ENCODE data around the gene AP1S2.
"Not testable (repeated sequence)": the region's sequence is repeated elsewhere in the genome, so short reads cannot be mapped to it uniquely, and the experiment has no call there.

Gene AP1S2

GRCh38 chrX:15854080-15854655, 445 bp downstream of the AP1S2 start:
- FAIRE-seq, result no peak

DNA sequence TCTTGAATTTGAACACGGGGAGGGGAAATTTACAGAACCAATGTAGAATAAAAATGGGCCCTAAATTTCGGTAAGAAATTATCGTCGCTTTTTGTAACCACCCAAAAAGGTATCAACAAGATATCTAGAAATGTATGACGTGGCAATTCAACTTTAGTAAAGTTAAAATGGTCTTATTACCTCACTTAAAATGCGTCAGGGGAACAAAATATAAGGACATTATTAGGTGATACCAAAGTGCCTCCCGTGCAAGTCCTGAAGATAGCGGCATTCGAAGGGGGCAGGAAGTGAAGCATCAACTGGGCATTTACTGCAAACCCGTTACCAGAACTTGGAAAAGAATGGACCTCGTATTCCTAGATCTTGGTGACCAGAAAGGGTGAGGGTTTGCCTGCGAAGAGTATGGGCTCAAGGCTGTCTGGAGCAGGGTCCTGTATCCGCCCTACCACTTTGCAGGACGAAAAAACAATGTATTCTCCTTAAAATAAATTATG, 980 bp downstream of the AP1S2 start:
- no peak for FAIRE-seq

GRCh38 chrX:15849555-15849954, 5.1 kb downstream of the AP1S2 start:
- FAIRE-seq, result no peak

GRCh38 chrX:15848576-15848975, 6.0 kb downstream of the AP1S2 start:
- no peak for FAIRE-seq

GRCh38 chrX:15843960-15844359, 10.7 kb downstream of the AP1S2 start:
- no peak for FAIRE-seq

GRCh38 chrX:15841853-15842516, 12.6 kb downstream of the AP1S2 start:
- FAIRE-seq, result no peak

- FAIRE-seq, result no peak
Observed at GRCh38 chrX:15838017-15838416, 16.6 kb downstream of the AP1S2 start.

- FAIRE-seq, result no peak
Observed at GRCh38 chrX:15834827-15835595, 19.6 kb downstream of the AP1S2 start.

- FAIRE-seq, result no peak
Observed at GRCh38 chrX:15834053-15834452, 20.6 kb downstream of the AP1S2 start.

GRCh38 chrX:15831347-15831746, 23.3 kb downstream of the AP1S2 start:
- FAIRE-seq, result not testable (repeated sequence)

- no peak for FAIRE-seq
Observed at GRCh38 chrX:15829217-15829616, 25.4 kb downstream of the AP1S2 start.

- FAIRE-seq, result no peak
Observed at GRCh38 chrX:15825936-15826335, 28.7 kb downstream of the AP1S2 start.

GRCh38 chrX:15822922-15823321, 31.7 kb downstream of the AP1S2 start:
- FAIRE-seq, result no peak

DNA sequence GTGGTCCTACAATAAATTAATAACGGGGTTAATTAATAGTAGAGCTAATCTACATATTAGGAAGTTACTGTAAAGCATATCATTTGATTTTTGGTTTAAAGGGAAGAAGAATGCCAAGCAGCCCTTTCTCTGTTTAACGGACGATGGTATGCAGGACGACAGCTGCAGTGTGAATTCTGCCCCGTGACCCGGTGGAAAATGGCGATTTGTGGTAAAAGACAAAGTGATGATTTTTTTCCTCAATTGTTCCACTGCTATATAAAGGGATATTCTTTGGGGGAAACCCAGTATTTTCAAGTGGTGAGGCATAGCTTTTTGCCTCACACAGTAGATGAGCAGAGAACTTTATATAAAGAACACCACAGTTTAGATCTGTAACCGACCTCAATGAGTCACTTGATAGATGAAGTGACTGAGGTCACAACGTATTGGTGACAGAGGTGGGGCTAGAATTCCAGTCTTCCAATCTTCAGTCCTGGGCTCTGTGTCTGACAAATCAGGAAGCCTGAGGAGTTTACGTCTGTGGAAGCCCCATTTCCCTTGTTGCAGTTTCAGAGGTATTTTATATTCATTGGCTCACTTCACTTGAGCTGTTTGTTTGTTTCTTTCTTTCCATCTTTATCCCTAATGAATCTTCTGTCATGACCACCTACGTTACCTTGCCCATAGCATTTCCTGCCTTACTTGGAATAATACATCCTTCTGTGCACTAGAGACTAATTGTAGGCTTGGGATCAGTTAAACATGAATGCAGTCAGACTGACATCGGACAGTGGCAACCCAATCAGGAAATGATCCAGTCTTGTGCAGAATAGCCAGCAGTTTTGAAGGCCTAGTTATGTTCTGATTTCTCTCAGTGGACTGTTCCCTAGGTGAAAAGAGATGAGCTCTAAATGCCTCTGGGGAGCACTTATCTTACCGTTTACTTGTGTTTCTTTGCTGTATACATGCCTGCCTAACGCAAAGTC, 34.2 kb downstream of the AP1S2 start:
- no peak for FAIRE-seq

- no peak for FAIRE-seq
Observed at GRCh38 chrX:15816886-15817285, 37.7 kb downstream of the AP1S2 start.

DNA sequence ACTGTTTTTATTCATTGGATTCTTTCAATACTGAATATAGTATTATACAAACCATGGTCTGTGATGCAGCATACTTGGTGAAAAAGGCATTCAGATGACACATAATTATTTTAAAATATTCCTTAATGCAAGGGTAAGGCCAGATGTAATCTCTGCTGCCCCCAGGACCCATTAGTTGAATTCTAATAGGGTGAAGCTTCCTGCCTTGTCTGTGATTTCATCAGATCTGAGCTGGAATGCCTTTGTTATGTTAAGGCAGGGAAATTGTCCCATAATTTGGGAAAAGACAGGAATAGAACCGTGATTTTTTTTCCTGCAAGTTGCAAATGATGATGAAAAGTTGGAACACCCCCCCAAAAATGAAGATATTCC, 38.2 kb downstream of the AP1S2 start:
- no peak for FAIRE-seq

DNA sequence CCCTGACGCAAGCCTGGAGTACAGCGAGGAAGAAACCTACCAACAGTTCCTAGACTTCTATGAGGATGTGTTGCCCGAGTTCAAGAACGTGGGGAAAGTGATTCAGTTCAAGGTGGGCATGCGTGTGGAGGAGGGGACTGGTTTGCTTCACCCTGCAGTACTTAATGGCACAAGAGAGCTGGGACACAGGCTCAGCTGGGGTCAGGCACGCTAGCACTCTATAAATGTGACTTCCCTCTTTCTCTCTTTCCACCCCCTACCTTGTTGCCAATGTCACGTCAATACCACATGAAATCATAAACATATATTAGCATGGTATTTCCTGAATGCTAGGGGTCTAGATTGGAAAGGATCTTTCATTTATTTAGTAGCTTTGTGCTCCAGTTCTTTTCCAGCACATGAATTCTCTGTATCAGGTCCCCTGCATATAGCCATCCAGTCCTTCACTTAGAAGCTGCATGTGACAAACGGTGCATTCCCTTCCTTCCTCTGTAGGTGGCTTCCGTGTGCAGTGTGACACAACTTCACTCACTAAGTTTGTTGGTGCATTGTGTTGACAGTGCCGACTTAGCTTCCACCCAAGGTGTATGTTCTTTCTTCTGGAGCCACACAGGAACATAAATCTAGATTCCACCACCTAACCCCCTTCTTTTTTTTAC, 38.7 kb downstream of the AP1S2 start:
- no peak for FAIRE-seq

- FAIRE-seq, result no peak
Observed at GRCh38 chrX:15814771-15815365, 39.7 kb downstream of the AP1S2 start.

DNA sequence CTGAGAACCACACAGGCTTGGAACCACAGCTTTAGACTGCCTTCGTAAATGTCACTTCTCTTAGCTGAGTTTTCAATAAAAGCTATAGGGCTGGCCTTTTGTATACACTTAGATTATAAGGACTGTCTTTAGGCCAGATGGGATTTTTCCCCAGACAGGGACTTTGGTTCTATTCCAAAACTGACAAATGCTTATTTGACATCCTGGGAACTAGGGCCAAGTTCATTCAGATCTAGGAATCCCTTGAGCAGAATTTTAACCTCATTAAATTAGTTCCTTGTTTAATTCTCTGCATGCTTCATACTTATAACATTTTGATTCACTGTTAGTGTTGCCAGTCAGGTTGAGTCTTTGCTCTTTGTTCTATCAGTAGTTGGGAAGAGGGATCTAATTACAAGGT, 41.2 kb downstream of the AP1S2 start:
- no peak for FAIRE-seq

GRCh38 chrX:15812192-15812938, 42.2 kb downstream of the AP1S2 start:
- FAIRE-seq, result no peak

GRCh38 chrX:15808254-15808653, 46.4 kb downstream of the AP1S2 start:
- no peak for FAIRE-seq

Data from endometrium (tissue), 2 donors.